HEK293T (cell line): Measurements from ENCODE around the gene AMN.

ENCODE experiments used
- ARNT ChIP-seq: fragments of 450-650 bp; IDR thresholded peaks from 2 replicates; pipeline ENCODE4 v1.6.1; 2017; ENCODE audit warnings: mild to moderate bottlenecking
- BHLHE40 ChIP-seq: fragments of 450-650 bp; IDR thresholded peaks from 2 replicates; pipeline ENCODE4 v1.6.1; 2016; ENCODE audit warnings: mild to moderate bottlenecking, moderate library complexity, borderline replicate concordance
- ELF4 ChIP-seq: fragments of 450-650 bp; IDR thresholded peaks from 2 replicates; pipeline ENCODE4 v1.6.1; 2017; ENCODE audit warnings: antibody characterized with exemption
- FOXA1 ChIP-seq: fragments of 450-650 bp; IDR thresholded peaks from 2 replicates; pipeline ENCODE4 v1.6.1; 2016; ENCODE audit warnings: mild to moderate bottlenecking
- FOXK2 ChIP-seq: fragments of 450-650 bp; IDR thresholded peaks from 2 replicates; pipeline ENCODE4 v1.6.1; 2016; ENCODE audit warnings: mild to moderate bottlenecking
- FOXM1 ChIP-seq: fragments of 450-650 bp; IDR thresholded peaks from 2 replicates; pipeline ENCODE4 v1.6.1; 2017; ENCODE audit warnings: mild to moderate bottlenecking, borderline replicate concordance
- L3MBTL2 ChIP-seq: fragments of 450-650 bp; conservative IDR thresholded peaks from 2 replicates; pipeline ENCODE4 v1.6.1; 2016; ENCODE audit warnings: mild to moderate bottlenecking
- LEF1 ChIP-seq: fragments of 450-650 bp; IDR thresholded peaks from 2 replicates; pipeline ENCODE4 v1.6.1; 2017; ENCODE audit warnings: mild to moderate bottlenecking, borderline replicate concordance
- NFRKB ChIP-seq: fragments of 450-650 bp; IDR thresholded peaks from 2 replicates; pipeline ENCODE4 v1.6.1; 2016; ENCODE audit warnings: mild to moderate bottlenecking, moderate library complexity
- SP1 ChIP-seq: fragments of 450-650 bp; IDR thresholded peaks from 2 replicates; pipeline ENCODE4 v1.6.1; 2017
- SUZ12 ChIP-seq: fragments of 450-650 bp; IDR thresholded peaks from 2 replicates; pipeline ENCODE4 v1.6.1; 2016; ENCODE audit warnings: mild to moderate bottlenecking
- TARDBP ChIP-seq: fragments of 450-650 bp; IDR thresholded peaks from 2 replicates; pipeline ENCODE4 v1.6.1; 2016
- ZNF384 ChIP-seq: fragments of 450-650 bp; IDR thresholded peaks from 2 replicates; pipeline ENCODE4 v1.6.1; 2016
- TF ChIP-seq, protein P1 (sequence below): fragments of 450-650 bp; IDR thresholded peaks from 2 replicates; pipeline ENCODE4 v1.6.1; 2016

DNA sequence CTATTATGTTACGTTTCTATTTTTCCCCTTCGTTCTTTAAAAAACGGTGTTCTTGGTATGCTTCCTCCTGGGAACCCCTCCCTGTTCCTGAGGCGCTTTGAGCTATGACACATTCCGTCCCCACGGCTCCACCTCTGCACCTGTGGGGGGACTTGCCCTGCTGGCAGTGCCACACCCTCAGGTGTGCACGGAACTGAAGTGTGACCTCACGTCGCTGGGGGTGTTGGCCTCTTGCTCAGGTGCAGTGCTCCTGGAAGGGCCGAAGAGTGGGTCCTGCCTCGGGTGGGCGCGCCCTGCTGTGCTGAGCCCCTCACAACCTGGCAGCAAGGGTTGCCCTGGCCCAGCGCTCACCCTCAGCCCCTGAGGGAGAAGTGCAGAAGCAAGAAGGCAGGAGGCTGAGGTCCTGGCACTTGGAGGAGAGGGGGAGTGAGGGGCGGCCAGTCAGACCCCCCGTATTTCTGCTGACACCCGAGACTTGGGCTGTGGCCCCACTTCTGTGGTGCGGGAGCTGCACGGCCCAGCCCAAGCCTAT is 4.9 kb downstream of the AMN start:
- TF ChIP-seq, protein P1, sequence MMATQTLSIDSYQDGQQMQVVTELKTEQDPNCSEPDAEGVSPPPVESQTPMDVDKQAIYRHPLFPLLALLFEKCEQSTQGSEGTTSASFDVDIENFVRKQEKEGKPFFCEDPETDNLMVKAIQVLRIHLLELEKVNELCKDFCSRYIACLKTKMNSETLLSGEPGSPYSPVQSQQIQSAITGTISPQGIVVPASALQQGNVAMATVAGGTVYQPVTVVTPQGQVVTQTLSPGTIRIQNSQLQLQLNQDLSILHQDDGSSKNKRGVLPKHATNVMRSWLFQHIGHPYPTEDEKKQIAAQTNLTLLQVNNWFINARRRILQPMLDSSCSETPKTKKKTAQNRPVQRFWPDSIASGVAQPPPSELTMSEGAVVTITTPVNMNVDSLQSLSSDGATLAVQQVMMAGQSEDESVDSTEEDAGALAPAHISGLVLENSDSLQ: no peak
- no peak for TF ChIP-seq ELF4
- TF ChIP-seq FOXA1: no peak
- TF ChIP-seq LEF1: no peak
- TF ChIP-seq FOXK2: no peak
- no peak for TF ChIP-seq TARDBP
- TF ChIP-seq BHLHE40: no peak
- no peak for TF ChIP-seq ARNT
- no peak for TF ChIP-seq FOXM1
- no peak for TF ChIP-seq SP1
- TF ChIP-seq SUZ12: no peak
- TF ChIP-seq NFRKB: no peak
- no peak for TF ChIP-seq L3MBTL2
- TF ChIP-seq ZNF384: no peak
